VCaP (cell line): ENCODE measurements around the gene PRR12.

Source experiments
- H3K27ac ChIP-seq: fragments of 450-650 bp; 2 replicates; pipeline ENCODE4 v1.5.1; 2017
- CTCF ChIP-seq: fragments of 450-650 bp; conservative IDR thresholded peaks from 2 replicates; pipeline ENCODE4 v1.5.1; 2017; ENCODE audit warnings: mild to moderate bottlenecking, moderate library complexity

Gene PRR12

DNA sequence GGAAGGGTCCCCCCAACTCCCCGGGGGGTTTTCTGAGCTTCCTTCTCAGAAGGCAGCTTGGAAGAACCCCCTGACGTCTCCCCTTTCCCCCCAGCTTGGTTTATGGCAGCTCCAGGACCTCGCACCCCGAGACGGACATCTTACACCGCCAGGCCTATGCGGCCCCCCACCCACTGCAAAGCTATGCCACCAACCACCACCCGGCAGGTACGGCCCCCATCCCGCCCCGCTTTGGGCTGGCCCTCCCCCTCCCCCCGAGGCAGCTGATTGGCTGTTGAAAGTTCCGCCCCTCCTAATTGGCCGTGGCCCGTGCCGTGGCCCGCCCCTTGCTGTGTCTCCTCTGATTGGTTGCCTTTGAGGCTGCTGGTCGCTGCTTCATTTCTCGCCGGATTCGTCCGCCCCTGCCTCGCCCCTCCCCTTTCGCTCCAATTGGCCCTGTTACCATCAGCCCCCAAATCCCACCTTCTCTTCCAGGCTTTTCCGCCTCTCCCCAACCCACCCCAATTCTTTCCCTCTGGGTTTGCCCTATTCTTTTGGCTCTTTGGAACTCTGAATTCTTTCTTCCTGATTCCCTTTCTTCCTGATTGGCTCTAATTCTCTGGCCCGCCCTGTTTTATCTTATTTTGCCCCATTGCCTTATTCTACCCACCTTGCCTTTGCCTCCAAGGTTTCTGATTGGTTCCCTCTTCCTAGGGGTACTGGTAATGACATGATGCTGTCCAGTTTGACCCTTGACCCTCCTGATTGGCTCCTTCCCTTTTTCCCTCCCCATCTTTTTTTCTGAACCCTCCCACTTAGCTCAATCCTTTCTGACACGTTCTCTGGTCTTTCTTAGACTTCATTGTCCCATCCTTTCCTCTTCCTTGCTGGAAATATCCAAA, 2.5 kb downstream of the PRR12 start:
- peak overlapping the region; percentile 99 for H3K27ac ChIP-seq
- TF ChIP-seq CTCF = no peak

DNA sequence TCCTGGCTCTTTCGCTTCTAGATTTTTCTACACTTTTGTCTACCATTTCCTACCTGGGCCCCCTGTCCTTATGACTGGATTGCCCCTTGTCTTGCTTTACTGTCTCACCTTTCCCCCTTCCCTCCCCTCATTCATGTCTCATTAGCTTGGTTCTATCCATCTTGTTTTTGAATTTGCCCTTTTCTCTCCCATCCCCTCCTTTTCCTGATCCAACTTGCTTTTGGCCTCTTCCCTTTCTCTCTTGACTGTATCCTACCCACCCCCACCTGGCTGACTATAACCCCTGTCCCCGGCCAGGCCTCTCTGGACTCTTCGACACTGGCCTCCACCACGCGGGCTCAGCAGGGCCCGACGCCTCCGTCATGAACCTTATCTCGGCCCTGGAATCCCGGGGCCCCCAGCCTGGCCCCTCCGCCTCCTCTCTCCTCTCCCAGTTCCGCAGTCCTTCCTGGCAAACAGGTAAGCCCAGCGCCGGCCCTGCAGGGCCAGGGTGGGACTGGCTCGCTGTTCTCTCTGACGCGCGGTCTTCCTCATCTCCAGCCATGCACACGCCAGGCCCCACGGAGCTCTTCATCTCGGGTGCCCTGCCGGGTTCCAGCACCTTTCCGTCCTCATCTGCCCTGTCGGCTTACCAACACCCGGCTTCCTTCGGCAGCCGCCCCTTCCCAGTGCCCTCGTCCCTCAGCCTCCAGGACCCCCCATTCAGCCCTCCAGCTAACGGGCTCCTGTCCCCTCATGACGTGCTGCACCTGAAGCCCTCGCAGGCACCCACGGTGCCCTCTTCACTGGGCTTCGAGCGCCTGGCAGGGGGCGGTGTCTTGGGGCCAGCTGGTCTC, 3.4 kb downstream of the PRR12 start:
- peak overlapping the region; percentile 99 for H3K27ac ChIP-seq
- no peak for TF ChIP-seq CTCF

DNA sequence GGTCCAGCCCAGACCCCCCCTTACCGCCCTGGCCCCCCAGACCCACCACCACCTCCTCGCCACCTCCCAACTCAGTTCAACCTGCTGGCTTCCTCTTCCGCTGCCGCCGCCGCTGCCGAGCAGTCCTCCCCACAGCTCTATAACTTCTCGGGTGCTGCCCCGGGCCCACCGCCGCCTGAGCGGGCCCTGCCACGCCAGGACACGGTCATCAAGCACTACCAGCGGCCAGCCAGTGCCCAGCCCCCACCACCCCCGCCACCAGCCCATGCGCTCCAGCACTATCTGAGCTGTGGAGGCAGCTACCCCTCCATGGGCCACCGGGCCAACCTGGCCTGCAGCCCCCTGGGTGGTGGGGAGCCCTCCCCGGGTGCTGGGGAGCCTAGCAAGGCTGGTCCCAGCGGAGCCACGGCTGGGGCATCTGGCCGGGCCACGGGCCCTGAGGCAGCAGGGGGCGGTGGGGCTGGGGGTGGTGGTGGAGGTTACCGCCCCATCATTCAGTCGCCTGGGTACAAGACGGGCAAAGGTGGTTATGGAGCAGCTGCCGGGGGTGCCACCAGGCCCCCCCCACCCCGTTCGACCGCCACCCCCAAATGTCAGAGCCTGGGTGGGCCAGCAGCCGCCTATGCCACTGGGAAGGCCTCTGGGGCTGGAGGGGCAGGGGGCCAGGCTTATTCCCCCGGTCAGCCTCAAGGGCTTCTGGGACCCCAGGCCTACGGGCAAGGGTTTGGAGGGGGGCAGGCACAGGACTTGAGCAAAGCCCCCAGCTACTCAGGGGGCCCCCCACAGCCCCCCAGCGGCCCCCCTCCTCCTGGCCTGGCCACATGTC, 4.2 kb downstream of the PRR12 start:
- H3K27ac ChIP-seq = no peak overlapping the region
- TF ChIP-seq CTCF = no peak

DNA sequence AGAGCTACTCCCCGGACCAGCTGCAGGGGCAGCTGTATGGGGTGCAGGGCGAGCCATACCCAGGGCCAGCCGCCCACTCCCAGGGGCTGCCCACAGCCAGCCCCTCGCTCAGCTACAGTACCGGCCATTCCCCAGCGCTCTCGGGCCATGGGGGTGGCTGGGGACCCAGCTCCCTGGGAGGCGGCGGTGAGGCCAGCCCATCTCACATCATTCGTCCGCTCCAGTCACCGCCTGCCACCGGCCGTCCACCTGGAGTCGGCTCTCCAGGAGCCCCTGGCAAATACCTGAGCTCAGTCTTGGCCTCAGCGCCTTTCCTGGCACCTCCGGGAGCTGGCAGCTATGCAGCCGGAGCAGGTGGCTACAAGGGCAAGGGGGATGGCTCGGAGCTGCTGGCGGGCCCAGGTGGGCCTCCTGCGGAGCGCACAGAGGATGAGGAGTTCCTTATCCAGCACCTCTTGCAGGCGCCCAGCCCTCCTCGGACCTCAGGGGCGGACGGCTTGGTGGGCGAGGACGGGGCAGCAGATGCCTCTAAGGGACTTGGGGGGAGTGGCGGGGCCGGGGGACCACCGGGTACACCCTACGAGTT, 4.9 kb downstream of the PRR12 start:
- TF ChIP-seq CTCF = no peak
- no peak overlapping the region for H3K27ac ChIP-seq

- no peak overlapping the region for H3K27ac ChIP-seq
- TF ChIP-seq CTCF = no peak
These were observed 5.4 kb downstream of the PRR12 start for GRCh38 chr19:49596407-49596806.

- TF ChIP-seq CTCF = no peak
- H3K27ac ChIP-seq = no peak overlapping the region
These were observed 6.1 kb downstream of the PRR12 start for GRCh38 chr19:49596954-49597702.
